Breast epithelium (tissue), 3 donors: Measurements from ENCODE around the gene FRMD3.

Source experiments
- POLR2A ChIP-seq: fragments of 450-650 bp; IDR thresholded peaks from one replicate; pipeline ENCODE4 v1.6.1; 2016; ENCODE audit warnings: antibody characterized with exemption, mild to moderate bottlenecking, moderate library complexity
- TF ChIP-seq, protein P1 (sequence below), 3 donors: fragments of 450-650 bp; IDR thresholded peaks; one replicate each; pipeline ENCODE4 v1.5.1; 2016 to 2017; ENCODE audit warnings: antibody characterized with exemption in 3 of 3, mild to moderate bottlenecking in 3 of 3, moderate library complexity in 3 of 3

DNA sequence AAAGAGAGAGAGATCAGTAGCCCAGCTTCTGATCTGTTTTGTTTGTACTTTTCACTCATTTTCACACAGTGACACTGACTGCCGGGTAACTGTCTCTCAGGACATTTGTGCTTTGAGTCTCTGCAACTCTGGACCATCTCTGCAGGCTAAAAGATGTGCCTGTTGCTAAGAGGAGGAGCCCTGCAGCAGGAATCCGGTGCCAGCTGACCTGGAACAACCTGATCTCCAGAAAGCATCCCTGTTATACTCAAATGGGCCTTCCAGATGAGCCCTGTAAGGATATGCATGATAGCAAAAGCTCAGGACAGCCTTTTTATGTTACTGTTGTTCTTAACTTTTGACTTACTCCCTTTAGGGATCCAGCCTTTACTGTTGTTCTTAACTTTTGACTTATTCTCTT, 304.6 kb downstream of the FRMD3 start:
- no peak for TF ChIP-seq POLR2A
- TF ChIP-seq, protein P1, sequence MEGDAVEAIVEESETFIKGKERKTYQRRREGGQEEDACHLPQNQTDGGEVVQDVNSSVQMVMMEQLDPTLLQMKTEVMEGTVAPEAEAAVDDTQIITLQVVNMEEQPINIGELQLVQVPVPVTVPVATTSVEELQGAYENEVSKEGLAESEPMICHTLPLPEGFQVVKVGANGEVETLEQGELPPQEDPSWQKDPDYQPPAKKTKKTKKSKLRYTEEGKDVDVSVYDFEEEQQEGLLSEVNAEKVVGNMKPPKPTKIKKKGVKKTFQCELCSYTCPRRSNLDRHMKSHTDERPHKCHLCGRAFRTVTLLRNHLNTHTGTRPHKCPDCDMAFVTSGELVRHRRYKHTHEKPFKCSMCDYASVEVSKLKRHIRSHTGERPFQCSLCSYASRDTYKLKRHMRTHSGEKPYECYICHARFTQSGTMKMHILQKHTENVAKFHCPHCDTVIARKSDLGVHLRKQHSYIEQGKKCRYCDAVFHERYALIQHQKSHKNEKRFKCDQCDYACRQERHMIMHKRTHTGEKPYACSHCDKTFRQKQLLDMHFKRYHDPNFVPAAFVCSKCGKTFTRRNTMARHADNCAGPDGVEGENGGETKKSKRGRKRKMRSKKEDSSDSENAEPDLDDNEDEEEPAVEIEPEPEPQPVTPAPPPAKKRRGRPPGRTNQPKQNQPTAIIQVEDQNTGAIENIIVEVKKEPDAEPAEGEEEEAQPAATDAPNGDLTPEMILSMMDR (IDR thresholded peaks at IDR 0.05): no peak
